ENCODE results near the gene FBXW11.

DNA sequence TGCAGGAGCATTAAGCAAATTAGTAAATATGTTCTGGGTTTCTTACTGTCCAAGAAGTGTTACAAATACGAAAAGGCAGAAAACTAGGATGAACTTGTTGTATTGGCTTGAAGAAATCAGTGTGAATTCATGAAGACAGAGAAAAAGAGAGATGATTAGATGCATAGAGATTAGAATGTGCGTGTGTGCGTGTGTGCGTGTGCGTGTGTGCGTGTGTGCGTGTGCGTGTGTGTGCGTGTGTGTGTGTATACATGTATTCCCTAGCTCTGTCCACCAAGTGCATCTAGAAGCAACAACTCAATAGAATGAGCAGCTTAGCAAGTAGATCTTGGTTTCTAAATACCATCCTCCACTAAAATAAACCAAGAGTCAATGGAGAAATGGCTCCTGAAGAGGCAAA lies 179.3 kb downstream of the FBXW11 start:
- TF ChIP-seq CTCF (IDR thresholded peaks at IDR 0.05) (no peak), POLR2A (IDR thresholded peaks at IDR 0.05) (no peak)
